GM23338 (cell line): ENCODE results near the gene IVD.

Source experiments
- CTCF ChIP-seq, 2 experiments: fragments of 200-600 bp in 1 of 2; sonication (generic) in 1 of 2; conservative IDR thresholded peaks; 2 replicates each; pipeline versions ENCODE4 v1.5.1 to v1.6.1; 2016 to 2017; ENCODE audit warnings: antibody characterized with exemption in 2 of 2, low read depth in 2 of 2, mild to moderate bottlenecking in 2 of 2, moderate library complexity in 1 of 2
- EZH2 ChIP-seq: fragments of 200-600 bp; sonication (generic); IDR thresholded peaks from one replicate; pipeline ENCODE4 v1.8.0; 2017; ENCODE audit warnings: antibody characterized with exemption, mild to moderate bottlenecking, low read depth; ENCODE audit not compliant: unreplicated experiment

- TF ChIP-seq CTCF (conservative IDR thresholded peaks at IDR 0.05; ENCODE audit: low read depth in 2 of 2) (no peak), EZH2 (no peak)
Measured at GRCh38 chr15:40446144-40446543, 40.5 kb downstream of the IVD start.
